AG08395 (cell line): ENCODE measurements around the gene ERI2.
"Not testable (repeated sequence)": the region's sequence is repeated elsewhere in the genome, so short reads cannot be mapped to it uniquely, and the experiment has no call there.

Experiments
- DNase-seq: peaks from one replicate; pipeline ENCODE4 v3.0.0; 2012; ENCODE audit warnings: mixed read lengths, low spot score

Gene ERI2

GRCh38 chr16:20814784-20815183, 8.5 kb upstream of the ERI2 start:
- no peak for DNase-seq

DNA sequence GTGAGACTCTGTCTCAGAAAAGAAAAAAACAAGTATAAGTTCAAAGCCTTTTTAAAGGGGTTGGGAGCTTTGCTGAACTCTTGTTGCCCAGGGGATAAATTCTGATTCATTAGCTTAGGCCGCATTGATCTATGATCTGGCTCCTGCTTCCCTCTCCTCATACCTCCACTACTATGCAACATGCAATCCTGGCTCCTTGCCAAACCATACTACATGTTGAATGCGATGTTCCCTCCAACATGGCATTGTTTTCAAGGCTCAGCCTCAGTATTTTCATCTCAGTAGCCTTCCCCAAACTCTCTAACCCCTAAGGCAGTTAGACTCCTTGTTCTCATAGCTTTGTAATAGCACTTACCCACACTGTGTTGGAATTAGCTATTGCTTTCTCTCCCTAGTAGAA, 6.2 kb upstream of the ERI2 start:
- DNase-seq, result no peak

GRCh38 chr16:20811889-20812439, 5.7 kb upstream of the ERI2 start:
- no peak for DNase-seq

DNA sequence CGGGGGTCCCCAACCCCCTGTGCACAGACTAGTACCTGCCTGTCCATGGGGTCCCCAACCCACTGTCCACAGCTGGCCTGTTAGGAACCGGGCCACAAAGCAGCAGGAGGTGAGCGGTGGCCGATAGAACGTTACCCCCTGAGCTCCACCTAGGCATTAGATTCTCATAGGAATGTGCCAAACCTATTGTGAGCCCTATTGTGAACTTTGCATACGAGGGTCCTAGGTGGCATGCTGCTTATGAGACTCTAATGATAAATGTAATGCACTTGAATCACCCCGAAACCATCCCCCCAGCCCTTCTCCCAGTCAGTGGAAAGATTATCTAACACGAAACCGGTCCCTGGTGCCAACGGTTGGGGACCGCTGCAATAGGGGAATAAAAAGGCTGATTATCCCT, 1.6 kb upstream of the ERI2 start:
- no peak for DNase-seq

DNA sequence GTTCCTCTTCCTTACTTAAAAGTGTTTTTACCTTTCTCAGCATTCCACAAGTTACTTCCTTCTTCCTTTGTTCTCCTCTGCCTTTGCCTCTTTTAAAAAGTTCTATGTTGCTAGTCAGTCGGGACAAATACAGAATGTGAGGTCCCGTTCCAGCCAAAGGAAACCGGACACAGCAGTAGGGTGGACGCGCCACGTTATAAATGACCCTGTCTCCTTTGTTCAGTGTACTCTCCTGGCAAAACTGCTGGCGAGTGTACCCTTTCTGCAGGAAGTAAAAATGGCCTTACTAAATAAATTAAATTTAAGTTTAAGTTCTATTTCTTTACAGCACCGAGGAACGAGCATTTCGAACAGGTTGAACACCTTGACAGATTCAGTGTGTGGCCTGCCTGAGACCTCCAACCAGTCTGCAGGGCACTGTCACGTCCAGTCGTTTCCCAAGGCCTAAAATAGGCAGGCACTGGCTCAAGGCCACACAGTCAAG, 546 bp downstream of the ERI2 start:
- not testable (repeated sequence) for DNase-seq

- DNase-seq, result no peak
Observed at GRCh38 chr16:20803561-20804214, 2.6 kb downstream of the ERI2 start.

GRCh38 chr16:20803192-20803560, 3.1 kb downstream of the ERI2 start:
- no peak for DNase-seq

GRCh38 chr16:20801278-20801677, 5.0 kb downstream of the ERI2 start:
- no peak for DNase-seq

GRCh38 chr16:20799599-20799998, 6.7 kb downstream of the ERI2 start:
- DNase-seq, result peak; percentile 48

DNA sequence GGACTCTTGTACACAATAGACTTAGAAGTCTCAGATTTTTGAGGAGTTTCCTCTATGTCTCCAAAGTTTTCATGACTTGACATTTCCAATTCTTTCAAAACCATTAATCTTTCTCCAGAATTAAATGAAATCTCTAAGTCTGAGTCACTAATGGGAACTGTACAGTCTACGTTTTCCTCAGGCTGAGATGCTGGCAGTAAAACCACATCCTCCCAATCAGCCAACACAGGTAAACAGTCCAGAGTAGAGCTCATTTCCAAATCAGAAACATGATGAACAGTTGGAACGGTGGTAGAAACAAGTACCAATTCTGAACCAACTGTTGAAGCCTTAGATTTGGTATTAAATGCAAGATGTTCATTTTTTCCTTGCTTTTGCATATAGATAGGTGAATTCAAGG, 7.9 kb downstream of the ERI2 start:
- DNase-seq, result no peak

GRCh38 chr16:20791923-20792612, 14.2 kb downstream of the ERI2 start:
- peak; percentile 2 for DNase-seq

DNA sequence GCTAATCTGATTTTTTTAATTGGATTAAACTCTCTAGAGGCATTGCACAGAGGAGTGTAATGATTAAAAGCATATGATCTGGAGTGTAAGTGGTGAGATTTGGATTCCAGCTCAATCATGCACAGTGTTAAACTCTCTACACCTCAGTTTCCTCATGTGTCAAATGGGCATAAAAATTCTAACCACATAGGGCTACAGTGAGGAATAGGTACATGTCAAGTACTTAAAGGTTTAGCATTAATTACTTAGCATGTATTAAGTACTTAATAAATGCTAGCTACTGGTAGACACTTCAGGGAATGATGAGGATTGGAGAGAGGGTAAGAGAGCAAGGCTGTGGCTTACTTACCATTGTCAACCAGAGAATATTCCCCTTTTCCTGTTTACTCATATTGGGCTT, 17.1 kb downstream of the ERI2 start:
- no peak for DNase-seq

- DNase-seq, result no peak
Observed at GRCh38 chr16:20784204-20784603, 22.1 kb downstream of the ERI2 start.

GRCh38 chr16:20782470-20782869, 23.8 kb downstream of the ERI2 start:
- DNase-seq, result no peak

- no peak for DNase-seq
Observed at GRCh38 chr16:20781697-20782096, 24.6 kb downstream of the ERI2 start.

DNA sequence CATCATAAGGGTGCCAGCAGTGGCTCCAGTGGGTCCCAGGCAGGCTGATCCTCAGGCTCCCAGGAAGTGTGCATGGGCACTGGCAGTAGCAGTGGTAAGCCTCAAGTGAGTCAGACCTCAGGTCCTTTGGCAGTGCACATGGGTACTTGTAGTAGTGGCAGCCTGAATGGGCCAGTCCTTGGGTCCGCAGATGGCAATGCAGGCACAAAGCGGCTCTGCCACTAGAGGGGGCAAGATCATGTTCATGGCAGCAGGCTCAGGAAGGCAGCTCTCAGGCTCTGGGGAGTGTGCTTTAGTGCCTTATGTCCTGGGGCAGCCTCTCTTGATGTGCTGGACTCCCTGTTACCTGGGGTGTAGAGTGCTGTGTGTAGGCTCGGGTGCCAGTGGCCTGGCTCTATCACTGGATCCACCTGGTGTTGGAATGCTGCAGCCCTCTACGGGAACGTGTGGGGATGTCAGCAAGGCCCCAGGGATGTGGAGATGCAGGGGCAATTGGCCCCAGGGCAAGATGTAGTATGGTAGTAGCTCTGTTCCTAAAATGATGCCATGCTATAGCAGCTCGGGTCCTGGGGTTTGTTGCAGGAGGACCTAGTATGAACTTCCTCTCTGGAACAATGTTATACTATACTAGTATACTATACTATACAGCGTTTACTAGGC, 31.4 kb downstream of the ERI2 start:
- DNase-seq, result peak; percentile 71

- no peak for DNase-seq
Observed at GRCh38 chr16:20773679-20774078, 32.6 kb downstream of the ERI2 start.

GRCh38 chr16:20768818-20769217, 37.5 kb downstream of the ERI2 start:
- no peak for DNase-seq

DNA sequence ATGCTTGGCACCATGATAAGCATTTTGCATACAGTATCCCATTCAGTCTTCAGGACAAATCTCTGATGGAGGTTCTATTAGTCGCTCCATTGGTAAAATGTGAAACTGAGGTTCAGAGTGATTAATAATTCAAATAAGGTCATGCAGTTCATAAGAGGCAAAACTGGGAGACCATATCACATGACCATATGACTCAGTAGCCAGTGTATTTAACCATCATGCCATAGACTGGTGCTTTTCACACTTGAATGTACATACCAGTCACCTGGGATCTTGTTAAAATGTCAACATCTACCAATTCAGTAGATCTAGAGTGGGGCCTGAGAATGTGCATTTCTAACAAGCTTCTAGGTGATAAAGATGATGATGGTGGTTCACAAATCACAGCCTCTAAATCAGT, 38.2 kb downstream of the ERI2 start:
- DNase-seq, result no peak

GRCh38 chr16:20767577-20767976, 38.7 kb downstream of the ERI2 start:
- no peak for DNase-seq

GRCh38 chr16:20766294-20766693, 40.0 kb downstream of the ERI2 start:
- DNase-seq, result no peak

- DNase-seq, result no peak
Observed at GRCh38 chr16:20765732-20766131, 40.5 kb downstream of the ERI2 start.

DNA sequence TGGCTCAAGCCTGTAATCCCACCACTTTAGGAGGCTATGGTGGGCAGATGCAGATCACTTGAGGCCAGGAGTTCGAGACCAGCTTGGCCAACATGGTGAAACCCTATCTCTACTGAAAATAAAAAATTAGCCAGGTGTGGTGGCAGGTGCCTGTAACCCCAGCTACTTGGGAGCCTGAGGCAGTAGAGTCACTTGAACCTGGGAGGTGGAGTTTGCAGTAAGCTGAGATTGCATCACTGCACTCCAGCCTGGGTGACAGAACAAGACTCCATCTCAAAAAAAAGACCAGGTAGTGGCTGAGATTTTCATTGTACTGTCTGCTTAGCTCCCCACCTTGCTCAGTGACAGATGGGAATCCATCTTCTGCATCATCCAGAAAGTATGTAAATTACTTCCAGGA, 41.8 kb downstream of the ERI2 start:
- DNase-seq, result not testable (repeated sequence)
